Cerebellar nuclear complex (tissue), 1 donor: ENCODE data around the gene TMUB2.
"Not testable (repeated sequence)": the region's sequence is repeated elsewhere in the genome, so short reads cannot be mapped to it uniquely, and the experiment has no call there.

Source experiments
- DNase-seq, 2 experiments: peaks; one replicate each; lab custom pipeline; 2025; lab: John Stamatoyannopoulos, UW

Gene TMUB2

GRCh38 chr17:44186307-44187130 is at the start of gene TMUB2:
Gene TMUB2, plus strand, starts transcription at chr17:44186972. Its CDS starts 737 bp downstream, at chr17:44187709.
- DNase-seq = peak; percentile 98

DNA sequence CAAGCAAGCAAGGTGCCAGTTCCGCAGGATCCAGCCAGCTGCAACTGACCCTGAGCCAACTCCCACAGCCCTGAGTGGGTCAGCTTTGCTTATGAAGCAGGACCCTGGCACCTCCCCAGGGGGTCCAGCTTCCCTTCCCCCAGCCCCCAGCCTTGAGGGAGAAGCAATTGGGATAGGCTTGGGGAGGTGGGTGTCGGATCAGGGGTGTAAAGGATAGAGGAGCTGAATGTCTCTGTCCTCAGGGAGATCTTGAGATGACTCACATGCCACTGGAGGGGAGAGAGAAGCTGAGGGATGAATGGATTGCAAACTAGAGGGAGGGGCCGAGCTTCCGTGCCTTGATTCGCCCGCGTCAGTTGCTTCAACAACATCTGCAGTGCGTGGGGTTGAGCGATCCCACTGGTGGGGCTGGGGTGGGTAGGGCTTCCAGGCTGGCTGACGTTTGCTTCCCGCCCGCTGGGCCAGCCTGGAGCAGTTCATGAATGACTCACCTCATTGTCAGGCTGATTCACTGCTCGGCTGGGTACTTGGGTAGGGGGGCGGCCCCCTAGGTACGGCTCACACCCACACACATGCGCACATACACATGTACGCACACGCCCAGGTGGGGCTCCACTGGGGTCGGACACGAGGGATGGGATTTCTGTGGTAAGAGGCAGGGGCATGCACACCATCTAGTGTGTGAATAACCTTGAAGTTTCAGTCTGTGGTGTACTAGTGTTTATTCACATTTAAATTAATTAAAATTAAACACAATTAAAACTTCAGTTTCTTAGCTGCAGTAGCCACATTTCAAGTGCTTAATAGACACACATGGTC is 48.7 kb upstream of the TMUB2 start:
- no peak for DNase-seq

- not testable (repeated sequence) for DNase-seq
These were observed 42.9 kb upstream of the TMUB2 start for GRCh38 chr17:44143921-44144320.

DNA sequence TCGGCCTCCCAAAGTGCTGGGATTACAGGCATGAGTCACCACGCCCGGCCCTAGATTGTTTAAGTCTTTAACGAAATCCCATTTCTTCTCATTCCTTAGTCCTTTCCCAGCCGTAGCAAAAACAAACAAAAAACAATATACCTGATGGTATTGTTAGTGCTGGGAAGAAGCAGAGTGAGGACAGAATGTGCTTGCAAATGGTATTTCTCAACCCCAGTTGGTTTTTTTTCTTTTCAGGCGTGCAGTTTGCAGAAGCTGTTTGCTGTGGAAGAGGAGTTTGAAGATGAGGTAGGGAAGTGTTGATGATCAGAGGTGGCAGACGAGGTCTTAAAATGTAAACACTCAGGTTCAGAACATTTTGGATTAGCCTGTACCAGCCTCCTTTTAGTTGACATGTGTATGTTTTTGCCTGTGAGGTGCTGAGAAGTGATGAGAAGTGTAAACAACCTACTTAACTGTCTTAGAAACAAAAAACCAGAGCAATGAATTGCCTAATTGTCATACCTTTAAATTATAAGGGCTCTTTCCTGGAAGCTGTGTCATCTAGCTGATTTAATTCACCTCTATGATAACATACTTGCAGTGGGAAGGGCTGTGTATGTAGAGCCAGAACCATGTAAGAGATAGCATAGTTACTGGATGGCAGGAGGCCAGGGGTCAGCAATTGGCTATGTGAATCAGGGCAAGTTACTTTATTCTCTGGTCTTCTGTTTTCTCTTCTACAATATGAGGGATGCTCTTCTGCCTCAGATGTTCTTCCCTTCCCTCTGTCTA is 41.6 kb upstream of the TMUB2 start:
- DNase-seq = no peak

DNA sequence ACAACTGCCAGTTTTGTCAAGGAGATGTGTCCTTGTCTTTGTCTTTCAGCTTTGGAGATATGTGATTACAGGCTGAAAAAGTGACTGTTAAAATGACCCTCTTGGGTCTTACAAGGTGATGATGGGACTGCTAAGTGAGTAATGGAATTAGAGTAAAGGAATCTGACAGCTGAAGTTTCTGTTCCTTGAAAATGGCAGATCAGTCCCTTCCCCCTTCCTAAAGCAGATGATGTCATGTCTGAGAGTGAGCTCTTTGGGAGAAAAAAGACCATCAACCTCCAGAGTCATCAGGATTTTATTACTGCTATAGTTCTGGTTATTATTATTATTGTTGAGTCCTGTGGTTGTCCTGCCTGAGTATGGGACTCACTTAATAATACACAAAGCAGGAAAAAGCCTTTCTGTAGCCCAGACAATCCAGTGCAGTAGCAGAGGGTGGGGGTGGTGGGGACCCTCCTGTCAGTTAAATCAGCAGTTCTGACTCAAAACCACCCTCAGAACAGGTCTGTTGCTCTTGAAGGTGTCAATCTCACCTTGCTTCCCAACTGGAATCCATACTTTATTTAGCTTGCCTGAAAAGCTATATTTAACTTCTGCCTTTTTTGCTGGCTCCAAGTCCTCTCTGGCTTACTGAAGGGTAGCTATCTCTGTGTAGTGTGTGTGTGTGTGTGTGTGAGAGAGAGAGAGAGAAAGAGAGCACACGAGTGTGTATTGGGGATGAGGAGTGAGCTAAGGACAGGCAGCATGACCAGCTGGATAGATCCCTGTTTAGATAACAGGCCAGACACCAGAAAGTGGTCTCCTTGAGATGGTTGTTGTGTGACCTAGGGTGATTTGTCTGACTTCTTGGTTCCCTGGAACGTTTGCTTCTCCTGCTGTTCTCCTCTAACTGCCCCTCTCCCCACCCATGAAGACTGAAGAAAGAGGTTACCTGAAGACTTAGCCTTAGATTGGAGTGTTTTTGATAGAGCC is 40.1 kb upstream of the TMUB2 start:
- no peak for DNase-seq

DNA sequence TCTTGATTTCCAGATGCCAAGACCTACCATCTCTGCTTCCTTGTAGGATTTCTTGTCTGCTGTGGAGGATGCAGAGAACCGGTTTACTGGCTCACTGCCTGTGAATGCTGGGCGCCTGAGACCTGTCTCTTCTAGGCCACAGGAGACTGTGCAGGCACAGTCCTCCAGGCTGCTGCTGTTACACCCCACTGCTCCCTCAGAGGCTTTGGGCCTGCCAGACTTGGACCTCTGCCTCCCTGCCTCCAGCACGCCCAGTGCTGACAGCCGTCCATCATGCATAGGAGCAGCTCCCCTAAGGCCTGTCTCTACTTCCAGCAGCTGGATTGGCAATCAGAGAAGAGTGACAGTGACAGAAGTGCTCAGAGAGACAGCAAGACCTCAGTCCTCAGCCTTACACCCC is 39.0 kb upstream of the TMUB2 start:
- DNase-seq = no peak

DNA sequence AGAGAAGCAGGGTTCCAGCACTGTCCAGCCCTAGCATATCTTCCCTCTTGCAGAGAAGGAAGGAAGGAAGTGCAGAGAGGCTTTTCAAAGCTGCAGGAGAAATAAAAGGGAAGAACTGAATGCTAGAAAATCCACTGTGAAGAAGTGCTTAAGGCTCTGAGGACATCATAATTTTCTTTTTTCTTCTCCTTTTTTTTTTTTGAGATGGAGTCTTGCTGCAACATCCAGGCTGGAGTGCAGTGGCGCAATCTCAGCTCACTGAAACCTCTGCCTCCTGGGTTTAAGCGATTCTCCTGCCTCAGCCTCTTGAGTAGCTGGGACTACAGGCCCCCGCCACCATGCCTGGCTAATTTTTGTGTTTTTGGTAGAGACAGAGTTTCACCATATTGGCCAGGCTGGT is 37.7 kb upstream of the TMUB2 start:
- not testable (repeated sequence) for DNase-seq

- no peak for DNase-seq
These were observed 36.9 kb upstream of the TMUB2 start for GRCh38 chr17:44149750-44150329.

- DNase-seq = no peak
These were observed 33.9 kb upstream of the TMUB2 start for GRCh38 chr17:44152875-44153274.

GRCh38 chr17:44155488-44155887 is 31.3 kb upstream of the TMUB2 start:
- DNase-seq = no peak

DNA sequence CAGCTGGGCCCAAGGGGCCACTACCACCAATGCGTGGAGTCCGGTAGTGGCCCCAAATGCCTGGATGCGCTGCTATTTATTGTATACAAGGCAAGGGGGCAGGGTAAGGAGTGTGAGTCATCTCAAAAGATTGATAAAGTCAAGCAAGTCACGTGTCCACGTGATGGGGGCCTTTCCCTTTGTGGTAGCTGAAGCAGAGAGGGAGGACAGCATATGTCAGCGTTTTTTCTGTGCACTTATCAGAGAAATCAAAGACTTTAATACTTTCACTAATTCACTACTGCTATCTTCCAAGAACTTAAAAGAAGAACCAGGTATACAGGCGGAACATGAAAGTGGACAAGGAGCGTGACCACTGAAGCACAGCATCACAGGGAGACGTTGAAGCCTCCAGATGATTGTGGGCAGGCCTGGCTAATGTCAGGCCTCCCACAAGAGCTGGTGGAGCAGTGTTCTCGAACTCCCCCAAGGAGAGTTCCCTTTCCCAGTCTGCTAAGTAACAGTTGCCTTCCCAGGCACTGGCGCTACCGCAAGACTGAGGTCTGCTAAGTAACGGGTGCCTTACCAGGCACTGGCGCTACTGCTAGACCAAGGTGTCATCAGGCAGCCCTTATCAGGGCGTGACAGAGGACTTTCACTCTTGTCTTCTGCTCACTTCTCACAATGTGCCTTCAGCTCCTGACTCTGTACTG is 27.1 kb upstream of the TMUB2 start:
- DNase-seq = no peak

GRCh38 chr17:44164476-44164875 is 22.3 kb upstream of the TMUB2 start:
- DNase-seq = no peak

- no peak for DNase-seq
These were observed 19.5 kb upstream of the TMUB2 start for GRCh38 chr17:44167181-44167861.

DNA sequence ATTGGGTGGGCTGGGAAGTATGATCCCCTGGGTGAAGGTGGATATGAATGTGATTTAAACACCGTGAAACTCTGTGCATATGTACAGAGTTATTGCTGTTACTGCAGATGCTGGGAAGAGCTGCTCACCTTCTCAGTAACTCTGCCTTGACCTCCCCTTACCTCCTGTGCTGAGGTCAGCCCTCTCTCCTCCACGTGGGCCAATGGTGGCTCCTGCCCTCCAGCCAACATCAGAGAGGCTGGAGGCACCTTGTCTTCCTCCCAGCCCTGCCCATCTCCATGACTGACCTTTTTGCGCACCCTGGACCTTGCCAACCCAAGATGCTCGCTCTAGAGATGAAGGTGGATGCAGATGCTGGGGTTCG is 16.7 kb upstream of the TMUB2 start:
- no peak for DNase-seq

DNA sequence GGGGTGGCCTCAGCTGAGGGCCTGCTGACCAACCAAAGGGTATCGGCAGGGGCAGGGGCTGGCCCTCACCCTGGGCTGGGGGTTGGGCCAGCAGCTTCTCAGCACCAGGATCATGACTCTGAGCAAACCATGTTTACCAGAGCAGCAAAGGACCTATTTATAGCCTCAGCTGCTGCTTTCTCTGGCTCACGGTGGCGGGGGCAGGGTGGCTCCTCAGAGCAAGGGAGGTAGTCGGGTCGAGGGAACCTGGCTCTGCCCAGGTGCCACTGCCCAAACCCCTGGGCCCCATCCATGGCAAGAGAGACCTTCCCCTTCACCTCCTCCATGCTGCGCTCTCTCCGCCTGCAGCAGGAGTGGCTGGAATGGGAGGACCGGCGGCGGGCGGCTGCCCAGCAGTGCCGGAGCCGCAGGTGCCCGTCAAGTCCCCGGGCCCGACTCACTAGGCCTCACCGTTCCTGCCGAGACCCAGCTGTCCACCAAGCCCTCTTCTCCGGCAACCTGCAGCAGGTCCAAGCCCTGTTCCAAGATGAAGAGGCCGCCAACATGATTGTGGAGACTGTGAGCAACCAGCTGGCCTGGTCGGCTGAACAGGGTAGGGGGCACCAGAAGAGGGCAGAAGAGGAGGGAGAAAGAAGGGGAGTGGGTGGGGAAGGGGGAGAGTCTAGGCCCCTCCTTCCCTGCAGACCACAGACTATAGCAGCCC is 16.1 kb upstream of the TMUB2 start, which contains the start of gene ASB16:
Gene ASB16, plus strand, starts transcription at position 206 of the 703 bp plus-strand sequence. Its CDS starts 86 bp downstream, at position 292.
- DNase-seq = peak; percentile 32 to 64

- no peak for DNase-seq
These were observed 14.8 kb upstream of the TMUB2 start for GRCh38 chr17:44171931-44172455.

DNA sequence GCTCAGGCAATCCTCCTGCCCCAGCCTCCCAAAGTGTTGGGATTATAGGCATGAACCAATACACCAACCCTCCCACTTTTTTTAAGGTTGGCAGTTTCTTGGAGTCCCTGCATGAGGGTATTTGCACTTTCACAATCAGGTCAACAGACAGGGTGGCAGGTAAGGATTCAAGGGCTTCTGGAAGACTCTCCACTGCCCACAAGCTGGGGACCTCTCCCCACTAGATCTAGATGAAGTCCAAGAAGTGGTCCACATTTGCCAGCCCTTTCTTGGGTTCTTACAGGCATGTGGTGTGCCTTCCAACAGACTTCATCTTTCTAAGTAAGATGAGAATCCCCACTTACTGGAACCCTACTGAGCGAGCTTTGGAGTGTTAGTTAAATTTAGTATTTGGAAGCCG is 12.3 kb upstream of the TMUB2 start:
- no peak for DNase-seq

DNA sequence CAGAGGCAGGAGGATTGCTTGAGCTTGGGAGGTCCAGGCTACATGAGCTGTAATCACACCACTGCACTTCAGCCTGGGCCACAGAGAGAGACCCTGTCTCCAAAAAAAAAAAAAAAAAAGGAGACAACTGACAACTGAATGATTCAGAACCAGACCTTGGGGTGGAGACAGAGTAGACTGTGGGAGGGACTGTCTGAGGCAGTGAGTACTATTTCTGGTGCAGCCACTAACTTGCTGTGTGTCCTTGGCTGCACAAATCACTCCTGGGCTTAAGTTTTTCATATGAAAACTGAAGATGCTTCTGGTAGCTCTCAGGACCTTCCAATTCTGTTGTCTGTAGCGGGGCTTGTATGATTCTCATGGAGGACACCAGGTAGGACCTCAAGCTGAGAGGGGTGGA is 10.5 kb upstream of the TMUB2 start:
- no peak for DNase-seq
